ENCODE results near the gene VSIG10L2. TPM values are rescaled to one million over a fixed set of nuclear protein-coding genes. Genes with fewer than 3 reads are reported as not detected.

The VSIG10L2 gene
- polyA plus RNA-seq, 2 of the 4 experiments (the other 2 are of a cell fraction), result not detected

GRCh38 chr11:125977333-125977732 lies 31.5 kb downstream of the VSIG10L2 start:
- POLR2A ChIA-PET, result no interaction called here
- Histone ChIP-seq H3K4me3 (no peak overlapping the region), H3K27ac (no peak overlapping the region), H3K4me2 (no peak overlapping the region), H3K9me3 (no peaks in the 10 kb centered on the region), H3K4me1 (no peaks in the 10 kb centered on the region)
- CTCF ChIA-PET, result no interaction called here
- ATAC-seq, result no peak
- no peak for FAIRE-seq
- 86% methylated on average over 3 of the region's 3 CpGs for WGBS (ENCODE audit: missing lambda C conversion rate)
- TF ChIP-seq PBX3 (IDR thresholded peaks at IDR 0.05), result no peak
- no peak for TF ChIP-seq RARB (CRISPR knock-in tag; IDR thresholded peaks at IDR 0.05)
- no peak for TF ChIP-seq HEYL (CRISPR knock-in tag; IDR thresholded peaks at IDR 0.05)
- TF ChIP-seq EHMT2 (IDR thresholded peaks at IDR 0.05; ENCODE audit: low read depth), result no peak
- TF ChIP-seq USF2 (IDR thresholded peaks at IDR 0.05), result no peak
- TF ChIP-seq POLR2AphosphoS2 (conservative IDR thresholded peaks at IDR 0.05; ENCODE audit: low read length), result no peak
- TF ChIP-seq ZFP36 (IDR thresholded peaks at IDR 0.05; ENCODE audit: borderline replicate concordance, partially characterized antibody), result no peak
- TF ChIP-seq SMC3 (IDR thresholded peaks at IDR 0.05), result no peak
- DNase-seq (ENCODE audit: low read depth in 1 of 2, low spot score in 1 of 2), result no peak

- Histone ChIP-seq H3K9me3 (no peaks in the 10 kb centered on the region), H3K27ac (no peak overlapping the region), H3K4me1 (peaks cover under 1% of the 10 kb centered on the region; the same call in 2 of the 3 replicates), H3K4me3 (no peak overlapping the region), H3K4me2 (no peak overlapping the region)
- ChIA-PET CTCF (no interaction called here), POLR2A (no interaction called here)
- 83% methylated on average over 6 of the region's 6 CpGs for WGBS (ENCODE audit: missing lambda C conversion rate)
- FAIRE-seq (no peak), DNase-seq (ENCODE audit: low read depth in 1 of 2, low spot score in 1 of 2) (no peak), ATAC-seq (no peak)
- TF ChIP-seq MAFK (IDR thresholded peaks at IDR 0.05; ENCODE audit: partially characterized antibody) (no peak), BCL3 (IDR thresholded peaks at IDR 0.05) (no peak), JUN (IDR thresholded peaks at IDR 0.05) (no peak), USF2 (IDR thresholded peaks at IDR 0.05) (no peak), E2F6 (IDR thresholded peaks at IDR 0.05; ENCODE audit: borderline replicate concordance, low read depth) (no peak), RARB (CRISPR knock-in tag; IDR thresholded peaks at IDR 0.05) (no peak), ZC3H11A (IDR thresholded peaks at IDR 0.05) (no peak), TFCP2L1 (CRISPR knock-in tag; IDR thresholded peaks at IDR 0.05) (no peak), EHMT2 (IDR thresholded peaks at IDR 0.05; ENCODE audit: low read depth) (no peak), FOSB (CRISPR knock-in tag; IDR thresholded peaks at IDR 0.05) (no peak), CBX8 (IDR thresholded peaks at IDR 0.05) (no peak), POLR2A (IDR thresholded peaks at IDR 0.05; ENCODE audit: low read length) (no peak), MAX (IDR thresholded peaks at IDR 0.05) (no peak), REST (IDR thresholded peaks at IDR 0.05) (no peak), CHD2 (IDR thresholded peaks at IDR 0.05; ENCODE audit: low read length, partially characterized antibody) (no peak)
Measured at GRCh38 chr11:125978181-125978716, 32.4 kb downstream of the VSIG10L2 start.
